H9 (cell line): Measurements from ENCODE around the gene C10orf62. TPM values are rescaled to one million over a fixed set of nuclear protein-coding genes. Genes with fewer than 3 reads are reported as not detected.

Experiments used
- DNase-seq: peaks from one replicate; pipeline ENCODE4 v3.0.0-alpha.2; 2017
- H2AFZ ChIP-seq: one replicate; pipeline ENCODE4 v1.6.1; 2013; ENCODE audit warnings: mild to moderate bottlenecking, low read length, control low read depth, moderate library complexity
- H2AK5ac ChIP-seq: 2 replicates; pipeline ENCODE4 v1.6.1; 2013; ENCODE audit warnings: low read length, control low read depth, mixed read lengths; ENCODE audit not compliant: insufficient read length
- H2BK120ac ChIP-seq: one replicate; pipeline ENCODE4 v1.6.1; 2013; ENCODE audit warnings: low read depth, mild to moderate bottlenecking, low read length, control low read depth, inconsistent platforms; ENCODE audit not compliant: poor library complexity, severe bottlenecking
- H2BK12ac ChIP-seq: 2 replicates; pipeline ENCODE4 v1.6.1; 2013; ENCODE audit warnings: low read length, control low read depth, mixed read lengths, low read depth; ENCODE audit not compliant: insufficient read length
- H2BK15ac ChIP-seq: 2 replicates; pipeline ENCODE4 v1.6.1; 2013; ENCODE audit warnings: low read depth, low read length, control low read depth
- H2BK20ac ChIP-seq: one replicate; pipeline ENCODE4 v1.6.1; 2013; ENCODE audit warnings: low read depth, mild to moderate bottlenecking, low read length, control low read depth, inconsistent platforms; ENCODE audit not compliant: poor library complexity, severe bottlenecking
- H2BK5ac ChIP-seq: 2 replicates; pipeline ENCODE4 v1.6.1; 2013; ENCODE audit warnings: low read length, control low read depth, mixed read lengths; ENCODE audit not compliant: insufficient read length
- H3K14ac ChIP-seq: 2 replicates; pipeline ENCODE4 v1.6.1; 2013; ENCODE audit warnings: low read length, control low read depth; ENCODE audit not compliant: insufficient read depth
- H3K18ac ChIP-seq: 2 replicates; pipeline ENCODE4 v1.6.1; 2013; ENCODE audit warnings: low read depth, mild to moderate bottlenecking, mixed read lengths, low read length, control low read depth; ENCODE audit not compliant: insufficient read length
- H3K23ac ChIP-seq: 2 replicates; pipeline ENCODE4 v1.6.1; 2013; ENCODE audit warnings: low read length, control low read depth, mixed read lengths, low read depth; ENCODE audit not compliant: insufficient read length
- H3K23me2 ChIP-seq: 2 replicates; pipeline ENCODE4 v1.6.1; 2013; ENCODE audit warnings: low read depth, mild to moderate bottlenecking, mixed read lengths, low read length, control low read depth; ENCODE audit not compliant: insufficient read length, poor library complexity, severe bottlenecking
- H3K27ac ChIP-seq: 2 replicates; pipeline ENCODE4 v1.5.1; 2013; ENCODE audit warnings: low read length, control low read depth, mixed read lengths, low read depth; ENCODE audit not compliant: insufficient read length
- H3K27me3 ChIP-seq: 2 replicates; pipeline ENCODE4 v1.6.1; 2013; ENCODE audit warnings: low read length, control low read depth, inconsistent platforms; ENCODE audit not compliant: insufficient read depth
- H3K4ac ChIP-seq: 2 replicates; pipeline ENCODE4 v1.6.1; 2013; ENCODE audit warnings: low read depth, mild to moderate bottlenecking, control low read depth, inconsistent platforms, low read length, moderate library complexity
- H3K4me1 ChIP-seq: 2 replicates; pipeline ENCODE4 v1.6.1; 2013; ENCODE audit warnings: low read length, control low read depth, inconsistent platforms; ENCODE audit not compliant: insufficient read depth
- H3K4me2 ChIP-seq: 2 replicates; pipeline ENCODE4 v1.6.1; 2013; ENCODE audit warnings: low read length, control low read depth, mixed read lengths; ENCODE audit not compliant: insufficient read length, insufficient read depth
- H3K56ac ChIP-seq: 2 replicates; pipeline ENCODE4 v1.6.1; 2013; ENCODE audit warnings: low read depth, mild to moderate bottlenecking, mixed read lengths, low read length, control low read depth; ENCODE audit not compliant: insufficient read length
- H3K79me1 ChIP-seq: 2 replicates; pipeline ENCODE4 v1.6.1; 2013; ENCODE audit warnings: low read depth, mild to moderate bottlenecking, moderate library complexity, low read length, control low read depth, inconsistent platforms; ENCODE audit not compliant: insufficient read depth, poor library complexity, severe bottlenecking
- H3K79me2 ChIP-seq: 2 replicates; pipeline ENCODE4 v1.6.1; 2013; ENCODE audit warnings: low read length, control low read depth, inconsistent platforms; ENCODE audit not compliant: insufficient read depth
- H3K9ac ChIP-seq: 2 replicates; pipeline ENCODE4 v1.6.1; 2013; ENCODE audit warnings: low read length, control low read depth, mixed read lengths; ENCODE audit not compliant: insufficient read length; ENCODE audit errors: extremely low read depth
- H3K9me3 ChIP-seq: one replicate; pipeline ENCODE4 v1.6.1; 2013; ENCODE audit warnings: low read depth, low read length, inconsistent platforms; ENCODE audit not compliant: control insufficient read depth
- H3T11ph ChIP-seq: one replicate; pipeline ENCODE4 v1.6.1; 2013; ENCODE audit warnings: mild to moderate bottlenecking, low read length, control low read depth, inconsistent platforms
- H4K20me1 ChIP-seq: one replicate; pipeline ENCODE4 v1.6.1; 2013; ENCODE audit not compliant: control insufficient read depth, insufficient read length, insufficient read depth
- H4K5ac ChIP-seq: 2 replicates; pipeline ENCODE4 v1.6.1; 2013; ENCODE audit warnings: low read depth, mild to moderate bottlenecking, mixed read lengths, low read length, control low read depth; ENCODE audit not compliant: insufficient read length
- H4K8ac ChIP-seq: replicated peaks from 2 replicates; pipeline ENCODE4 v1.6.1; 2013; ENCODE audit warnings: low read length, control low read depth, mixed read lengths, low read depth; ENCODE audit not compliant: insufficient read length
- H4K91ac ChIP-seq: 2 replicates; pipeline ENCODE4 v1.6.1; 2013; ENCODE audit warnings: low read depth, mild to moderate bottlenecking, moderate library complexity, mixed read lengths, low read length, control low read depth; ENCODE audit not compliant: insufficient read length
- H3K27ac Mint-ChIP-seq, 3 experiments: 2 replicates in 2 of 3; 3 replicates in 1 of 3; pipeline ENCODE4 v1.8.0; 2020 to 2021; ENCODE audit warnings: mixed read lengths in 3 of 3, mild to moderate bottlenecking in 1 of 3, moderate library complexity in 1 of 3
- H3K27me3 Mint-ChIP-seq: 2 replicates; pipeline ENCODE4 v1.8.0; 2021; ENCODE audit warnings: low read depth, mild to moderate bottlenecking, moderate library complexity, mixed read lengths
- H3K36me3 Mint-ChIP-seq, 3 experiments: 2 replicates in 2 of 3; 3 replicates in 1 of 3; pipeline ENCODE4 v1.8.0; 2020 to 2021; ENCODE audit warnings: low read depth in 3 of 3, mixed read lengths in 3 of 3; ENCODE audit not compliant: insufficient read depth in 1 of 3
- H3K4me1 Mint-ChIP-seq, 2 experiments: 2 replicates each; pipeline ENCODE4 v1.8.0; 2020; ENCODE audit warnings: mixed read lengths in 2 of 2
- H3K4me3 Mint-ChIP-seq, 2 experiments: 2 replicates in 1 of 2; 3 replicates in 1 of 2; pipeline ENCODE4 v1.8.0; 2020 to 2021; ENCODE audit warnings: mild to moderate bottlenecking in 2 of 2, mixed read lengths in 2 of 2, moderate library complexity in 1 of 2
- H3K9me3 Mint-ChIP-seq, 2 experiments: 2 replicates in 1 of 2; 3 replicates in 1 of 2; pipeline ENCODE4 v1.8.0; 2020; ENCODE audit warnings: mild to moderate bottlenecking in 2 of 2, mixed read lengths in 2 of 2, moderate library complexity in 1 of 2
- WGBS: extraction: QIAGEN DNeasy Blood & Tissue Kit; methylation state at CpG from one replicate; pipeline ENCODE4 v1.1.7; 2013; ENCODE audit warnings: missing lambda C conversion rate, low lambda C conversion rate, mixed read lengths; ENCODE audit not compliant: insufficient read length; ENCODE audit errors: extremely low coverage; 5-methylcytosine and 5-hydroxymethylcytosine counted together
- total RNA-seq: library from RNA; stranded (reverse); gene quantifications from 2 replicates; pipeline ENCODE4 v1.2.1, GENCODE V29; 2021
- TF ChIP-seq, protein P1 (sequence below): fragments of 200-600 bp; sonication (generic); conservative IDR thresholded peaks from 3 replicates; pipeline ENCODE4 v1.8.0; 2021; ENCODE audit warnings: antibody characterized with exemption, mild to moderate bottlenecking

C10orf62 gene
- total RNA-seq, 1 experiment from 2014 or later = 0.31 TPM

GRCh38 chr10:97601268-97602215 lies 12.0 kb downstream of the C10orf62 start:
- H2BK12ac ChIP-seq = no peak overlapping the region
- H3K4me3 Mint-ChIP-seq = no peak overlapping the region
- H2BK20ac ChIP-seq = no peak overlapping the region
- WGBS = no CpG with 5 or more reads among the region's 21 CpGs
- no peak overlapping the region for H3K4me2 ChIP-seq
- TF ChIP-seq, protein P1, sequence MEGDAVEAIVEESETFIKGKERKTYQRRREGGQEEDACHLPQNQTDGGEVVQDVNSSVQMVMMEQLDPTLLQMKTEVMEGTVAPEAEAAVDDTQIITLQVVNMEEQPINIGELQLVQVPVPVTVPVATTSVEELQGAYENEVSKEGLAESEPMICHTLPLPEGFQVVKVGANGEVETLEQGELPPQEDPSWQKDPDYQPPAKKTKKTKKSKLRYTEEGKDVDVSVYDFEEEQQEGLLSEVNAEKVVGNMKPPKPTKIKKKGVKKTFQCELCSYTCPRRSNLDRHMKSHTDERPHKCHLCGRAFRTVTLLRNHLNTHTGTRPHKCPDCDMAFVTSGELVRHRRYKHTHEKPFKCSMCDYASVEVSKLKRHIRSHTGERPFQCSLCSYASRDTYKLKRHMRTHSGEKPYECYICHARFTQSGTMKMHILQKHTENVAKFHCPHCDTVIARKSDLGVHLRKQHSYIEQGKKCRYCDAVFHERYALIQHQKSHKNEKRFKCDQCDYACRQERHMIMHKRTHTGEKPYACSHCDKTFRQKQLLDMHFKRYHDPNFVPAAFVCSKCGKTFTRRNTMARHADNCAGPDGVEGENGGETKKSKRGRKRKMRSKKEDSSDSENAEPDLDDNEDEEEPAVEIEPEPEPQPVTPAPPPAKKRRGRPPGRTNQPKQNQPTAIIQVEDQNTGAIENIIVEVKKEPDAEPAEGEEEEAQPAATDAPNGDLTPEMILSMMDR = no peak
- no peak overlapping the region for H3K9ac ChIP-seq
- no peak overlapping the region for H3K27ac Mint-ChIP-seq
- no peaks in the 10 kb centered on the region for H4K20me1 ChIP-seq
- no peak overlapping the region for H3K27ac ChIP-seq
- H3K9me3 ChIP-seq = no peaks in the 10 kb centered on the region
- H4K8ac ChIP-seq = no peak overlapping the region
- no peak overlapping the region for H2BK15ac ChIP-seq
- no peaks in the 10 kb centered on the region for H3K23me2 ChIP-seq
- H3K79me1 ChIP-seq = no peaks in the 10 kb centered on the region
- no peak overlapping the region for H2BK5ac ChIP-seq
- H3K18ac ChIP-seq = no peak overlapping the region
- H3K9me3 Mint-ChIP-seq = no peaks in the 10 kb centered on the region
- no peak overlapping the region for H4K91ac ChIP-seq
- peaks cover 6 to 8% of the 10 kb centered on the region in 2 experiments; a peak in 3 of 4 replicates for H3K4me1 Mint-ChIP-seq
- no peak overlapping the region for H3K23ac ChIP-seq
- no peak for DNase-seq
- H3K4me1 ChIP-seq = no peaks in the 10 kb centered on the region
- H3K79me2 ChIP-seq = no peaks in the 10 kb centered on the region
- H2AK5ac ChIP-seq = no peak overlapping the region
- no peaks in the 10 kb centered on the region for H3K27me3 ChIP-seq
- H3T11ph ChIP-seq = no peak overlapping the region
- H2AFZ ChIP-seq = no peak overlapping the region
- H3K56ac ChIP-seq = no peak overlapping the region
- H4K5ac ChIP-seq = no peak overlapping the region
- H3K36me3 Mint-ChIP-seq = no peaks in the 10 kb centered on the region
- H3K27me3 Mint-ChIP-seq = no peaks in the 10 kb centered on the region; the same call in 1 of the 2 replicates
- H3K4ac ChIP-seq = no peak overlapping the region
- H2BK120ac ChIP-seq = no peak overlapping the region
- H3K14ac ChIP-seq = no peak overlapping the region
